HepG2 (cell line): ENCODE measurements around the gene UBQLN4. TPM values are rescaled to one million over a fixed set of nuclear protein-coding genes. Genes with fewer than 3 reads are reported as not detected.

Experiments
- ATAC-seq: fragments of 200-7000 bp; cut with Tn5 transposase; 3 replicates; pipeline ENCODE4 v1.9.1; 2020; ENCODE audit warnings: mild to moderate bottlenecking, moderate library complexity
- BruUV-seq: library from RNA; stranded (reverse); fragments of 400-500 nt; replicated peaks from 2 replicates; lab custom pipeline; 2021; lab: Mats Ljungman, UMichigan
- CTCF ChIA-PET: fragments of 300-600 bp; formaldehyde crosslinking; extraction: SDS; loops from one replicate; lab custom pipeline; 2021; ENCODE audit warnings: low total read pairs, inconsistent platforms, low intra/inter-chr PET ratio; lab: Yijun Ruan, JAX
- POLR2A ChIA-PET: fragments of 350-600 bp; sonication (Branson Sonifier 250); formaldehyde crosslinking; loops from one replicate; lab custom pipeline; 2020; ENCODE audit warnings: antibody characterized with exemption, inconsistent platforms; lab: Yijun Ruan, JAX
- DNase-seq: peaks from one replicate; pipeline ENCODE4 v3.0.0-alpha.2; 2015; ENCODE audit warnings: low spot score
- FAIRE-seq: peaks from 3 replicates; lab custom pipeline; 2011; peaks lifted over from hg19 to GRCh38; lab: Jason Lieb, UNC
- H2AFZ ChIP-seq: one replicate; pipeline ENCODE4 v1.6.1; 2011; ENCODE audit warnings: low read length, inconsistent platforms
- H3K27ac ChIP-seq: fragments of 300-600 bp; 3 replicates; pipeline ENCODE4 v1.8.0; 2011; ENCODE audit warnings: mixed run types, mild to moderate bottlenecking, mixed read lengths, low read length, inconsistent platforms; ENCODE audit not compliant: insufficient read depth; ENCODE audit errors: extremely low read length
- H3K27me3 ChIP-seq, 2 experiments: fragments of 200-600 bp in 1 of 2; 2 replicates in 1 of 2; 3 replicates in 1 of 2; pipeline versions ENCODE4 v1.6.0 to v1.8.0; 2011; ENCODE audit warnings: low read length in 2 of 2, mild to moderate bottlenecking in 2 of 2, moderate library complexity in 2 of 2, inconsistent platforms in 1 of 2; ENCODE audit not compliant: insufficient read depth in 2 of 2, control insufficient read depth in 1 of 2
- H3K36me3 ChIP-seq, 2 experiments: fragments of 200-600 bp in 1 of 2; replicated peaks in 1 of 2; 2 replicates in 1 of 2; 3 replicates in 1 of 2; pipeline versions ENCODE4 v1.5.1 to v1.8.0; 2011; ENCODE audit warnings: low read length in 2 of 2, inconsistent platforms in 1 of 2; ENCODE audit not compliant: insufficient read depth in 2 of 2, control insufficient read depth in 1 of 2
- H3K4me1 ChIP-seq: 2 replicates; pipeline ENCODE4 v1.5.1; 2012; ENCODE audit warnings: low read length, inconsistent platforms; ENCODE audit not compliant: insufficient read depth
- H3K4me2 ChIP-seq: 2 replicates; pipeline ENCODE4 v1.6.0; 2011; ENCODE audit warnings: low read depth, low read length, inconsistent platforms
- H3K4me3 ChIP-seq, 3 experiments: fragments of 200-600 bp in 1 of 3; sonication (generic), shearing (Covaris generic) in 1 of 3; replicated peaks in 1 of 3; 2 replicates each; pipeline ENCODE4 v1.5.1; 2011 to 2016; ENCODE audit warnings: low read length in 3 of 3, inconsistent platforms in 2 of 3, low read depth in 2 of 3, mild to moderate bottlenecking in 2 of 3, control low read depth in 1 of 3, mixed read lengths in 1 of 3; ENCODE audit not compliant: insufficient read depth in 1 of 3
- H3K79me2 ChIP-seq: one replicate; pipeline ENCODE4 v1.6.1; 2011; ENCODE audit warnings: low read length, inconsistent platforms; ENCODE audit not compliant: insufficient read depth
- H3K9ac ChIP-seq: 2 replicates; pipeline ENCODE4 v1.6.0; 2011; ENCODE audit warnings: mild to moderate bottlenecking, low read depth, low read length, inconsistent platforms; ENCODE audit not compliant: insufficient read depth
- H3K9me3 ChIP-seq: 2 replicates; pipeline ENCODE4 v1.5.1; 2012; ENCODE audit warnings: mild to moderate bottlenecking, low read length
- H4K20me1 ChIP-seq: 2 replicates; pipeline ENCODE4 v1.6.0; 2011; ENCODE audit warnings: inconsistent platforms, mild to moderate bottlenecking, low read length, moderate library complexity; ENCODE audit not compliant: insufficient read depth
- GZF1 ChIP-seq: sonication (generic); formaldehyde crosslinking; IDR thresholded peaks from 2 replicates; pipeline ENCODE4 v1.5.1; 2020; ENCODE audit warnings: mild to moderate bottlenecking, missing genetic modification reagents
- KDM5B ChIP-seq: sonication (generic); formaldehyde crosslinking; IDR thresholded peaks from 2 replicates; pipeline ENCODE4 v1.4.0; 2020; ENCODE audit warnings: missing genetic modification reagents, mild to moderate bottlenecking, borderline replicate concordance
- NCOA2 ChIP-seq: sonication (generic); formaldehyde crosslinking; IDR thresholded peaks from 2 replicates; pipeline ENCODE4 v1.8.0; 2022; ENCODE audit warnings: inconsistent platforms
- PHF5A ChIP-seq: IDR thresholded peaks from one replicate; pipeline ENCODE4 v1.6.1; 2018; ENCODE audit warnings: low read depth, missing genetic modification reagents; ENCODE audit not compliant: unreplicated experiment
- RCOR2 ChIP-seq: IDR thresholded peaks from 2 replicates; pipeline ENCODE4 v1.6.1; 2016; ENCODE audit warnings: missing biosample characterization, missing genetic modification reagents
- RNF2 ChIP-seq: fragments of 450-650 bp; conservative IDR thresholded peaks from 2 replicates; pipeline ENCODE4 v1.6.1; 2016; ENCODE audit warnings: low read depth
- TMF1 ChIP-seq: sonication (generic); formaldehyde crosslinking; IDR thresholded peaks from 2 replicates; pipeline ENCODE4 v1.8.1; 2022; ENCODE audit warnings: low read depth, missing genetic modification reagents
- XRCC5 ChIP-seq: fragments of 200-400 bp; formaldehyde crosslinking; optimal IDR thresholded peaks from 2 replicates; pipeline ENCODE3; 2017; ENCODE audit warnings: mild to moderate bottlenecking, low read length
- ZNF543 ChIP-seq: sonication (generic); formaldehyde crosslinking; IDR thresholded peaks from 2 replicates; pipeline ENCODE4 v1.4.0; 2020; ENCODE audit warnings: mild to moderate bottlenecking, missing genetic modification reagents
- ZNF567 ChIP-seq: sonication (generic); formaldehyde crosslinking; IDR thresholded peaks from 2 replicates; pipeline ENCODE4 v1.8.1; 2023; ENCODE audit warnings: mild to moderate bottlenecking, missing genetic modification reagents, borderline replicate concordance
- ZNF598 ChIP-seq: sonication (generic); formaldehyde crosslinking; IDR thresholded peaks from 2 replicates; pipeline ENCODE4 v1.5.1; 2020; ENCODE audit warnings: mild to moderate bottlenecking, missing genetic modification reagents, borderline replicate concordance
- WGBS: methylation state at CpG from one replicate; pipeline ENCODE4 v1.1.6; 2017; ENCODE audit warnings: low lambda C conversion rate; 5-methylcytosine and 5-hydroxymethylcytosine counted together
- in situ Hi-C: cut with HindIII; loops from 2 replicates; pipeline ENCODE4 v1.10.0; 2017; ENCODE audit warnings: low pct_unique_long_range_greater_than_20kb; ENCODE audit not compliant: extremely low pct_ligation_motif_present
- intact Hi-C: fragments of 100-400 bp; cut with micrococcal nuclease; formaldehyde crosslinking; loops from one replicate; pipeline ENCODE4 v1.10.0; 2022; ENCODE audit not compliant: unreplicated experiment
- polyA plus RNA-seq, 8 experiments: library from polyadenylated mRNA; depleted of rRNA in 3 of 8; stranded (reverse) in 7 of 8; unstranded in 1 of 8; fragments of >200 nt; fragmentation: Illumina TruSeq in 4 of 8; extraction: Trizol in 4 of 8; gene quantifications; 2 replicates each; pipeline versions ENCODE4 v1.2.1 to v1.2.3, GENCODE V29; 2011 to 2016; ENCODE audit warnings: low read depth in 4 of 8, missing spikeins in 1 of 8, mixed read lengths in 1 of 8; ENCODE audit not compliant: insufficient read depth in 1 of 8
- total RNA-seq, 5 experiments: library from RNA; depleted of rRNA; stranded (reverse); fragments of >200 nt; fragmentation: Illumina TruSeq; extraction: Trizol; gene quantifications; 2 replicates each; pipeline ENCODE4 v1.2.3, GENCODE V29; 2016; ENCODE audit warnings: low read depth in 1 of 5
- TF ChIP-seq, protein P1 (sequence below): sonication (generic); formaldehyde crosslinking; IDR thresholded peaks from 2 replicates; pipeline ENCODE4 v1.4.0; 2020; ENCODE audit warnings: missing genetic modification reagents

UBQLN4 gene
- total and polyA plus RNA-seq, 2 of the 13 experiments (the other 11 are each of a cell fraction or from before 2014, with no cell fraction given) = 31.5 to 39.8 TPM

DNA sequence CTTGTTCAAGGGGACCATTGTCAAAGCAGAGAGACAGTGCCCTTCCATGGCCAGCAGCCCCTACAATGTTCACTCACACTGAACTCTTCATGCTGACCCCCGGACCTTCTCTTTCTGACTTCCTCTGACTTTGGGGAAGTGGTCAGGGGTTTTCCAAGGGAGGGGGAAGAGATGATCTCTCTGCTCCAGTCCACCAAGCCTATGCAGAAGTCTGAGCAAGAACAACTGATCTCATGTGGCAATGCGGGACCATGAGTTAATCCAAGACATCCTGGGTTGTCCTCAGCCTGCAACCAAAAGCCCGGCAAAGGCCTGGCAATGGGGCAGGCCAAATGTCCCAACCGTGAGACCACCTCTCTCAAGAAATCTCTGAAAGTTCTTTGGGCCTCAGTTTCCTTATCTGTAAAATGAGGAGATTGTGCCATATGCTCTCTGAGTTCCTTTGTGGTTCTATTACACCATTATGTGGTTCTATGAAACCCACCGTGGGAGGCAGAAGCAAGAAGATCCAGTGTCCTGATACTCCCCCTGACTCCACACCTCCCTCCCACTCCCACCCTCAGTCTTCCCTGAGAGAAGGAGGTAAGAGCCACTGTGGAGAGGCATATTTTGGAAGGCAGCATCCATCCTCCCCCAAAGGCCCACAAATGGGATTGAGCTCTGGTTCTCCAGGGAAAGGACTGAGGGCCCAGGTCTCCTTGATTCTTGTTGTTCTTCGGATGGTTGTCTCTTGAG lies 63.4 kb downstream of the UBQLN4 start:
- Histone ChIP-seq H3K79me2 (no peaks in the 10 kb centered on the region), H3K4me3 (no peak overlapping the region; a peak in 1 of 6 replicates), H2AFZ (no peak overlapping the region), H3K27me3 (no peaks in the 10 kb centered on the region), H3K4me2 (peak overlapping the region; percentile 52), H3K4me1 (peaks cover 58% of the 10 kb centered on the region), H3K27ac (no peak overlapping the region), H3K9me3 (no peaks in the 10 kb centered on the region), H3K9ac (no peak overlapping the region), H3K36me3 (no peaks in the 10 kb centered on the region), H4K20me1 (no peaks in the 10 kb centered on the region)
- no TSS peak for BruUV-seq
- DNase-seq = no peak
- FAIRE-seq = no peak
- intact Hi-C loops = no loop called here
- TF ChIP-seq ZNF567 = no peak
- no peak for TF ChIP-seq KDM5B (CRISPR knock-in tag)
- TF ChIP-seq ZNF543 = 0 out of 2 replicates have a peak, but pooled peaks have one; percentile 3
- in situ Hi-C loops = no loop called here
- POLR2A ChIA-PET = interaction anchor here (0.6 to 4.9 kb wide), 11 partner anchors 9 to 128 kb away, joined by 4 to 47 read pairs (median 15); partner anchors contain the start of genes ARHGEF2, KHDC4 and RXFP4
- ATAC-seq = peak; percentile 7; the same call in 2 of the 3 replicates
- CTCF ChIA-PET = interaction anchor here (1.3 to 3.6 kb wide), 4 partner anchors 24 to 52 kb away, joined by 4 to 32 read pairs (median 5); no protein-coding TSS in a partner anchor
- WGBS = 30% methylated on average over 3 of the region's 6 CpGs

DNA sequence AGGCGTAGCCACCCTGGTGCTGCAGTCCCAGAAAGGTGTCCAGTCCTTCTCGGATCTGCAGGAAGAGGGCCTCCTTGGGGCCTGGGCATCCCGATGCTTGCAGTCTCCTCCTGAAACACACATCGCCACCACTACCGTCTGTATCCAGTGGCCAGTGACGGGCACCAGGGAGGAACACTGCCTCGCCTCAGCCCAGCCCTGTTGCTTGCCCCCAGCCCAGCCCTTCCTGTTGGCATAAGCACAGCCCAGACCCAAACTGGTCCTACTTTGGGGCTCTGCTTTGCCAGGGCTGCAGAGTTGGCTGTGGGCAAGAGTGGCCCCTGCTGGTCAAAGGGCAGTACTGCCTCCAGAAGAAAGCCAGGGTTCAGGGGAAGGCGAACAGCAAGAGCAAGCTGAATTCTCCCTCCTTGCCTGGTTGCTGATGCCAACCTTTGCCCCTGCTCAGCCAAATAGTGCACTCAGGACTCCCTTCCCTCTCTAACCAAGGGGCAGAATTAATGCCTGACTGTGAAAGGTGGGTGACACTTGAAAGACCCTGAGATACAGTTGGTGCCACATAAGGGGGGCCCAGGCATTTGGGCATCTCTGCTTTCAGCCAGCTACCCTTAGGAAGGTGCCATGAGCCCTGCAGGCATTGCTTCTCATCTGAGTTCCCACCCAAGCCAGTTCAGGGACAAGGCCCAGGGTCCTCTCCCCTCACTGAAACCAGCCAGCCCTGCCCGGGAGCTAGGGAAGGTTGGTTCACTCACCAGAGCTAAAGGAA lies 64.2 kb downstream of the UBQLN4 start:
- H3K36me3 ChIP-seq = no peaks in the 10 kb centered on the region
- H3K4me2 ChIP-seq = peak overlapping the region; percentile 50
- BruUV-seq = no TSS peak
- H3K27me3 ChIP-seq = no peaks in the 10 kb centered on the region
- H3K9me3 ChIP-seq = no peaks in the 10 kb centered on the region
- CTCF ChIA-PET = interaction anchor here (1.3 to 3.6 kb wide), 4 partner anchors 23 to 51 kb away, joined by 4 to 32 read pairs (median 5); no protein-coding TSS in a partner anchor
- ATAC-seq (peak; percentile 80), FAIRE-seq (peak; percentile 52), DNase-seq (peak; percentile 50)
- H3K4me1 ChIP-seq = peaks cover 55% of the 10 kb centered on the region
- no peaks in the 10 kb centered on the region for H4K20me1 ChIP-seq
- H3K9ac ChIP-seq = no peak overlapping the region
- in situ Hi-C loops = loop anchor here (10.0 kb wide), 1 partner anchor 55 kb away; the partner anchor contains the start of gene KHDC4
- POLR2A ChIA-PET = interaction anchor here (1.0 to 4.9 kb wide), 6 partner anchors 11 to 56 kb away, joined by 5 to 47 read pairs (median 24); partner anchors contain the start of genes ARHGEF2, KHDC4 and RXFP4
- H3K79me2 ChIP-seq = no peaks in the 10 kb centered on the region
- WGBS = 6% methylated on average over 2 of the region's 9 CpGs
- no peak overlapping the region for H2AFZ ChIP-seq
- intact Hi-C loops = loop anchor here (1.0 kb wide), 1 partner anchor 51 kb away; no protein-coding TSS in a partner anchor
- H3K27ac ChIP-seq = no peak overlapping the region
- H3K4me3 ChIP-seq = peak overlapping the region in 1 of 3 experiments; percentile 34; a peak in 1 of 6 replicates
- no peak for TF ChIP-seq GZF1 (CRISPR knock-in tag)
- TF ChIP-seq PHF5A (CRISPR knock-in tag) = no peak
- peak; percentile 41 for TF ChIP-seq XRCC5
- peak; percentile 78; the same call in 1 of the 2 replicates for TF ChIP-seq ZNF598 (CRISPR knock-in tag)
- 0 out of 2 replicates have a peak, but pooled peaks have one; percentile 29 for TF ChIP-seq NCOA2 (CRISPR knock-in tag)
- TF ChIP-seq TMF1 (CRISPR knock-in tag) = 0 out of 2 replicates have a peak, but pooled peaks have one; percentile 13
- TF ChIP-seq, protein P1, sequence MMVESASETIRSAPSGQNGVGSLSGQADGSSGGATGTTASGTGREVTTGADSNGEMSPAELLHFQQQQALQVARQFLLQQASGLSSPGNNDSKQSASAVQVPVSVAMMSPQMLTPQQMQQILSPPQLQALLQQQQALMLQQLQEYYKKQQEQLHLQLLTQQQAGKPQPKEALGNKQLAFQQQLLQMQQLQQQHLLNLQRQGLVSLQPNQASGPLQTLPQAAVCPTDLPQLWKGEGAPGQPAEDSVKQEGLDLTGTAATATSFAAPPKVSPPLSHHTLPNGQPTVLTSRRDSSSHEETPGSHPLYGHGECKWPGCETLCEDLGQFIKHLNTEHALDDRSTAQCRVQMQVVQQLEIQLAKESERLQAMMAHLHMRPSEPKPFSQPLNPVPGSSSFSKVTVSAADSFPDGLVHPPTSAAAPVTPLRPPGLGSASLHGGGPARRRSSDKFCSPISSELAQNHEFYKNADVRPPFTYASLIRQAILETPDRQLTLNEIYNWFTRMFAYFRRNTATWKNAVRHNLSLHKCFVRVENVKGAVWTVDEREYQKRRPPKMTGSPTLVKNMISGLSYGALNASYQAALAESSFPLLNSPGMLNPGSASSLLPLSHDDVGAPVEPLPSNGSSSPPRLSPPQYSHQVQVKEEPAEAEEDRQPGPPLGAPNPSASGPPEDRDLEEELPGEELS (CRISPR knock-in tag) = no peak
- no peak for TF ChIP-seq RCOR2 (CRISPR knock-in tag)
- no peak for TF ChIP-seq RNF2
